Measurements from ENCODE around the gene ICE2. TPM values are rescaled to one million over a fixed set of nuclear protein-coding genes. Genes with fewer than 3 reads are reported as not detected.

The ICE2 gene
- polyA plus RNA-seq (2013, experiment 1 of 2) = 16.7 TPM
- 16.0 TPM for polyA plus RNA-seq (2013, experiment 2 of 2)

DNA sequence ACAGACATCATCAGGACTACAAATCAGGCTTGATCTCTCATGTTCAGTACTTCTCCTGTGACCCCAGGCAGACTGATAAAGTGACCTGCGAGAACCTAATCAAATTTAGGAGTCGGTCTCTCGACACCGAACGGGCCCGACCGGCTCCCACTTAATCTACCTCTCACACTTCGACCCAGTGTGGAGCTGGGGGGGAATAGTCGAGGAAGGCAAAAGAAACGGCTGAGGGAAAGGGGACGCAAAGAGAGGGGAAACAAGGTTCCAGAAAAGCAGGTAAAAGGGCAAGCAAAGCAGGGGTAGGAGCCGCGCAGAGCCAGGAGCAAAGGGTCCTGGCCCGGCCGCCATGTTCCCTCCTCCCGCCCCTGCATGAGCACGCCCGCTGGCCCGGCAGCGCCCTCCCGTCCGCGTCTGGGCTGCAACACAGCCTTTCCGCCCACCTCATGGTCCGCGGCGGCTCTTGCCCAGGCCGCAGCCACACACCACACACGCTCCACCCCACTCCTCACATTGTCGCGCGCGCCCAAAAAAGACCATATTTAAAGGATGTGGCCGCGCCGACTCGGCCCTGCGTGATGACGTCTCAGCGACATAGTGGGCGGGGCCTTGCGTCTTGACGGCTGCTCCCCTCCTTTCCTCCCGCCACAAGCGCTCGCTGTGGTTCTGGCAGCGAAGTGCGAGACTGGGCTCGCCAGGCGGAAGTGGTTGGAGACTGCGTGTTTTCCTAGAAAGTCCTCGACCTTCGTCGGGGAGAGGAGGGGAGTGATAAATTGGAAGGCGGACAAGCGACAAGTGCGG, at the start of gene ICE2:
Gene ICE2 (minus strand): TSS at position 577 of the 795 bp plus-strand sequence. CDS start 1,165 bp downstream, outside the sequence.
- H3K9ac ChIP-seq (ENCODE audit: low read length) = peak within 1 kb of the TSS; percentile 99
- H3K4me2 ChIP-seq (ENCODE audit: low read length, poor library complexity, severe bottlenecking) = peak within 1 kb of the TSS; percentile 83
- peak within 1 kb of the TSS in 1 of 2 experiments; percentile 99 for H3K14ac ChIP-seq (ENCODE audit: low read length in 2 of 2)
- peaks cover 4% of the 10 kb centered on the region for H3K79me1 ChIP-seq (replicated peaks; ENCODE audit: low read length, poor library complexity, severe bottlenecking)
- peaks cover 2% of the 10 kb centered on the region for H3K4me1 ChIP-seq (ENCODE audit: control insufficient read depth, insufficient read depth, low read depth, low read length)
- no peaks in the 10 kb centered on the region for H3K9me3 ChIP-seq (ENCODE audit: control insufficient read depth, low read length)
- peak within 1 kb of the TSS; percentile 100 for H4K91ac ChIP-seq (ENCODE audit: low read length)
- H3K4me3 ChIP-seq (ENCODE audit: insufficient read depth in 1 of 2, low read depth in 1 of 2, low read length in 2 of 2) = peak within 1 kb of the TSS; percentile 94 to 97
- no peak within 1 kb of the TSS for H3K23ac ChIP-seq (ENCODE audit: low read length in 2 of 2)
- H3K27ac ChIP-seq (ENCODE audit: low read length, poor library complexity, severe bottlenecking) = peak within 1 kb of the TSS; percentile 83
- H3K18ac ChIP-seq (ENCODE audit: low read depth in 1 of 2, low read length in 2 of 2) = peak within 1 kb of the TSS; percentile 92 to 97
- peak within 1 kb of the TSS; percentile 55 to 94 for H2BK12ac ChIP-seq (ENCODE audit: low read length in 2 of 2)
- DNase-seq = peak; percentile 96
- peak within 1 kb of the TSS; percentile 90 to 97 for H3K4ac ChIP-seq (ENCODE audit: low read depth in 1 of 2, low read length in 2 of 2)
- H2AK5ac ChIP-seq (ENCODE audit: low read length, severe bottlenecking) = peak within 1 kb of the TSS; percentile 57
- whole genome bisulfite sequencing = under 1% methylated on average over 51 of the region's 57 CpGs
- peak within 1 kb of the TSS; percentile 15 for H2BK15ac ChIP-seq (ENCODE audit: low read depth, poor library complexity, severe bottlenecking)
- no peak within 1 kb of the TSS for H2BK120ac ChIP-seq (ENCODE audit: low read depth, low read length)
- no peaks in the 10 kb centered on the region for H3K27me3 ChIP-seq (ENCODE audit: control insufficient read depth in 1 of 2, insufficient read depth in 1 of 2, low read length in 2 of 2)
- H2BK5ac ChIP-seq (ENCODE audit: low read depth, low read length, poor library complexity, severe bottlenecking) = no peak within 1 kb of the TSS
- H4K8ac ChIP-seq (ENCODE audit: low read length) = peak within 1 kb of the TSS; percentile 99
- H3K36me3 ChIP-seq (ENCODE audit: control insufficient read depth in 1 of 2, insufficient read depth in 2 of 2, low read depth in 1 of 2, low read length in 2 of 2) = peaks cover 0 to 17% of the 10 kb centered on the region in 2 experiments
- peak within 1 kb of the TSS; percentile 76 for H2AFZ ChIP-seq (ENCODE audit: low read depth, low read length)

DNA sequence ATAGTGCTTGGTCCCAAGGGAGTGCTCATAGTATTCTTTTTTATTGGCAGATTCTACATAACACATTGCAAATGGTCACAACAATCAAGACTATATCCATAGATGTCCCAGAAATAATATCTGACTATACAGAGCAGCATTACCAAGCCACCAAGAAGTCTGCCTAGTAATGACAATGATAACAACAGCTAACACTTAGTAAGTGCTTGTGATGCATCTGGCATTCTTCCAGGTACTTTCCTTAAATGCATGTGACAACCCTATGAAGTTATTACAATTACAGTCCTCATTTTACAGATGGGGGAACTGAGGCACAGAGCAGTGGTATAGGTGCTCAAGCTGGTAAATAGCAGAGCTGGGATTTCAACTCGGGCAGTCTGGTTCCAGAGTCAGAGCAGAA, 49.6 kb upstream of the ICE2 start:
- 100% methylated on average over 1 of the region's 1 CpG for WGBS

DNA sequence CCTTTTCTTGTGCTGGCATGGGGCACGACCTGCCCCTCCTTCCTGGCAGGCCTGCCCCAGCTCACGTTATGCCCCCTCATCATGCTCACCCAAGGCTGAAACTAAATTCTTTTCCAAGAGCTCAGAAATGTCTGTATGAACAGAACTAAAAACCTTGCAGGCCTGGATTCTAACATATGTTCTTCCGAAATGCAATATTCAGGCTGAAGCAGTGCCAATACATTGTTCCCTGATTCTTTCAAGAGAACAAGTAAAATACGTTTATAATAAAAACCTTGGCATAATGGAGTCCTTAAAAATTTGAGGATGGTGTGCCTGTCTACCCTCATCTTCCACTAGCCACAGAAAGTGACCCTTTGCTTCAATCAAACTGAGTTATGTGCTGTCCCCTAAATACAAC, 48.5 kb upstream of the ICE2 start:
- H4K8ac ChIP-seq (ENCODE audit: low read length) = no peak overlapping the region
- WGBS = 79% methylated on average over 3 of the region's 4 CpGs
- H4K91ac ChIP-seq (ENCODE audit: low read length) = no peak overlapping the region
- DNase-seq = no peak
- H3K4me3 ChIP-seq (ENCODE audit: insufficient read depth in 1 of 2, low read depth in 1 of 2, low read length in 2 of 2) = no peak overlapping the region
- no peak overlapping the region for H3K23ac ChIP-seq (ENCODE audit: low read length in 2 of 2)
- no peaks in the 10 kb centered on the region for H3K36me3 ChIP-seq (ENCODE audit: control insufficient read depth in 1 of 2, insufficient read depth in 2 of 2, low read depth in 1 of 2, low read length in 2 of 2)
- no peak overlapping the region for H3K9ac ChIP-seq (ENCODE audit: low read length)
- no peak overlapping the region for H3K4me2 ChIP-seq (ENCODE audit: low read length, poor library complexity, severe bottlenecking)
- H2BK15ac ChIP-seq (ENCODE audit: low read depth, poor library complexity, severe bottlenecking) = no peak overlapping the region
- no peak overlapping the region for H2BK5ac ChIP-seq (ENCODE audit: low read depth, low read length, poor library complexity, severe bottlenecking)
- no peaks in the 10 kb centered on the region for H3K4me1 ChIP-seq (ENCODE audit: control insufficient read depth, insufficient read depth, low read depth, low read length)
- no peak overlapping the region for H2AFZ ChIP-seq (ENCODE audit: low read depth, low read length)
- no peaks in the 10 kb centered on the region for H3K79me1 ChIP-seq (replicated peaks; ENCODE audit: low read length, poor library complexity, severe bottlenecking)
- H2AK5ac ChIP-seq (ENCODE audit: low read length, severe bottlenecking) = no peak overlapping the region
- no peak overlapping the region for H3K27ac ChIP-seq (ENCODE audit: low read length, poor library complexity, severe bottlenecking)
- no peaks in the 10 kb centered on the region for H3K27me3 ChIP-seq (ENCODE audit: control insufficient read depth in 1 of 2, insufficient read depth in 1 of 2, low read length in 2 of 2)
- no peak overlapping the region for H3K14ac ChIP-seq (ENCODE audit: low read length in 2 of 2)
- H3K4ac ChIP-seq (ENCODE audit: low read depth in 1 of 2, low read length in 2 of 2) = no peak overlapping the region
- H2BK12ac ChIP-seq (ENCODE audit: low read length in 2 of 2) = no peak overlapping the region
- H3K18ac ChIP-seq (ENCODE audit: low read depth in 1 of 2, low read length in 2 of 2) = peak overlapping the region in 1 of 2 experiments; percentile 32
- H3K9me3 ChIP-seq (ENCODE audit: control insufficient read depth, low read length) = no peaks in the 10 kb centered on the region
- H2BK120ac ChIP-seq (ENCODE audit: low read depth, low read length) = no peak overlapping the region

More for the DNA sequence above, 49.6 kb upstream of the ICE2 start:
- Histone ChIP-seq H2AK5ac (ENCODE audit: low read length, severe bottlenecking) (no peak overlapping the region), H4K91ac (ENCODE audit: low read length) (no peak overlapping the region), H2BK5ac (ENCODE audit: low read depth, low read length, poor library complexity, severe bottlenecking) (no peak overlapping the region), H3K4me2 (ENCODE audit: low read length, poor library complexity, severe bottlenecking) (no peak overlapping the region), H3K27me3 (ENCODE audit: control insufficient read depth in 1 of 2, insufficient read depth in 1 of 2, low read length in 2 of 2) (no peaks in the 10 kb centered on the region), H3K18ac (ENCODE audit: low read depth in 1 of 2, low read length in 2 of 2) (no peak overlapping the region), H3K27ac (ENCODE audit: low read length, poor library complexity, severe bottlenecking) (no peak overlapping the region), H2BK12ac (ENCODE audit: low read length in 2 of 2) (no peak overlapping the region), H2AFZ (ENCODE audit: low read depth, low read length) (no peak overlapping the region), H2BK120ac (ENCODE audit: low read depth, low read length) (no peak overlapping the region), H3K36me3 (ENCODE audit: control insufficient read depth in 1 of 2, insufficient read depth in 2 of 2, low read depth in 1 of 2, low read length in 2 of 2) (no peaks in the 10 kb centered on the region), H3K4ac (ENCODE audit: low read depth in 1 of 2, low read length in 2 of 2) (no peak overlapping the region), H3K4me3 (ENCODE audit: insufficient read depth in 1 of 2, low read depth in 1 of 2, low read length in 2 of 2) (no peak overlapping the region), H3K14ac (ENCODE audit: low read length in 2 of 2) (no peak overlapping the region), H3K9ac (ENCODE audit: low read length) (no peak overlapping the region), H3K23ac (ENCODE audit: low read length in 2 of 2) (no peak overlapping the region), H4K8ac (ENCODE audit: low read length) (no peak overlapping the region), H3K9me3 (ENCODE audit: control insufficient read depth, low read length) (no peaks in the 10 kb centered on the region), H2BK15ac (ENCODE audit: low read depth, poor library complexity, severe bottlenecking) (no peak overlapping the region), H3K79me1 (replicated peaks; ENCODE audit: low read length, poor library complexity, severe bottlenecking) (no peaks in the 10 kb centered on the region), H3K4me1 (ENCODE audit: control insufficient read depth, insufficient read depth, low read depth, low read length) (no peaks in the 10 kb centered on the region)
- peak; percentile 30 for DNase-seq

GRCh38 chr15:60526127-60526616, 47.2 kb upstream of the ICE2 start:
- WGBS = 88% methylated on average over 10 of the region's 10 CpGs
- Histone ChIP-seq H2BK120ac (ENCODE audit: low read depth, low read length) (no peak overlapping the region), H3K14ac (ENCODE audit: low read length in 2 of 2) (no peak overlapping the region)

More at GRCh38 chr15:60526127-60526616, 47.2 kb upstream of the ICE2 start:
- peak overlapping the region; percentile 50 for H3K9ac ChIP-seq (ENCODE audit: low read length)
- H3K36me3 ChIP-seq (ENCODE audit: control insufficient read depth in 1 of 2, insufficient read depth in 2 of 2, low read depth in 1 of 2, low read length in 2 of 2) = no peaks in the 10 kb centered on the region
- no peaks in the 10 kb centered on the region for H3K9me3 ChIP-seq (ENCODE audit: control insufficient read depth, low read length)
- no peak overlapping the region for H2BK12ac ChIP-seq (ENCODE audit: low read length in 2 of 2)
- H3K4me2 ChIP-seq (ENCODE audit: low read length, poor library complexity, severe bottlenecking) = no peak overlapping the region
- no peak overlapping the region for H2AK5ac ChIP-seq (ENCODE audit: low read length, severe bottlenecking)
- no peaks in the 10 kb centered on the region for H3K27me3 ChIP-seq (ENCODE audit: control insufficient read depth in 1 of 2, insufficient read depth in 1 of 2, low read length in 2 of 2)
- no peaks in the 10 kb centered on the region for H3K4me1 ChIP-seq (ENCODE audit: control insufficient read depth, insufficient read depth, low read depth, low read length)
- H3K4me3 ChIP-seq (ENCODE audit: insufficient read depth in 1 of 2, low read depth in 1 of 2, low read length in 2 of 2) = peak overlapping the region in 1 of 2 experiments; percentile 14
- H4K91ac ChIP-seq (ENCODE audit: low read length) = no peak overlapping the region
- H3K18ac ChIP-seq (ENCODE audit: low read depth in 1 of 2, low read length in 2 of 2) = no peak overlapping the region
- H2BK15ac ChIP-seq (ENCODE audit: low read depth, poor library complexity, severe bottlenecking) = no peak overlapping the region
- no peak overlapping the region for H2BK5ac ChIP-seq (ENCODE audit: low read depth, low read length, poor library complexity, severe bottlenecking)
- no peak overlapping the region for H3K4ac ChIP-seq (ENCODE audit: low read depth in 1 of 2, low read length in 2 of 2)
- H3K27ac ChIP-seq (ENCODE audit: low read length, poor library complexity, severe bottlenecking) = no peak overlapping the region
- H4K8ac ChIP-seq (ENCODE audit: low read length) = no peak overlapping the region
- DNase-seq = no peak
- H2AFZ ChIP-seq (ENCODE audit: low read depth, low read length) = no peak overlapping the region
- H3K79me1 ChIP-seq (replicated peaks; ENCODE audit: low read length, poor library complexity, severe bottlenecking) = no peaks in the 10 kb centered on the region
- no peak overlapping the region for H3K23ac ChIP-seq (ENCODE audit: low read length in 2 of 2)
